GM23338 (cell line): ENCODE results near the gene CDKN1A.

Experiments
- EZH2phosphoT487 ChIP-seq: fragments of 200-600 bp; sonication (generic); IDR thresholded peaks from one replicate; pipeline ENCODE4 v1.8.1; 2018; ENCODE audit warnings: antibody characterized with exemption; ENCODE audit not compliant: unreplicated experiment
- TF ChIP-seq, protein P1 (sequence below), 2 experiments: fragments of 200-600 bp in 1 of 2; sonication (generic) in 1 of 2; conservative IDR thresholded peaks; 2 replicates each; pipeline versions ENCODE4 v1.5.1 to v1.6.1; 2016 to 2017; ENCODE audit warnings: antibody characterized with exemption in 2 of 2, low read depth in 2 of 2, mild to moderate bottlenecking in 2 of 2, moderate library complexity in 1 of 2

DNA sequence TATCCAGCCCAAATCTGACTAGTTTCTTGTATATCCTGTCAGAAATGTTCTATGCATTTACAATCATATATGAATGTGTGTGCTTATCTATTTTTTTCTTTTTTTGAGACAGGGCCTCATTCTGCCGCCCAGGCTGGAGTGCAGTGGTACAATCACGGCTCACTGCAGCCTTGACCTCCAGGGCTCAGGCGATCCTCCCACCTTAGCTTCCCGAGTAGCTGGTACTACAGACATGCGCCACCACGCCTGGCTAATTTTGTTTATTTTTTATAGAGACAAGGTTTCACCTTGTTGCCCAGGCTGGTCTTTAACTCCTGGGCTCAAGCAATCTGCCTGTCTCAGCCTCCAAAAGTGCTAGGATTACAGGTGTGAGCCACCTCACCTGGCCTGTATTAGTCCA is 16.1 kb downstream of the CDKN1A start:
- TF ChIP-seq, protein P1, sequence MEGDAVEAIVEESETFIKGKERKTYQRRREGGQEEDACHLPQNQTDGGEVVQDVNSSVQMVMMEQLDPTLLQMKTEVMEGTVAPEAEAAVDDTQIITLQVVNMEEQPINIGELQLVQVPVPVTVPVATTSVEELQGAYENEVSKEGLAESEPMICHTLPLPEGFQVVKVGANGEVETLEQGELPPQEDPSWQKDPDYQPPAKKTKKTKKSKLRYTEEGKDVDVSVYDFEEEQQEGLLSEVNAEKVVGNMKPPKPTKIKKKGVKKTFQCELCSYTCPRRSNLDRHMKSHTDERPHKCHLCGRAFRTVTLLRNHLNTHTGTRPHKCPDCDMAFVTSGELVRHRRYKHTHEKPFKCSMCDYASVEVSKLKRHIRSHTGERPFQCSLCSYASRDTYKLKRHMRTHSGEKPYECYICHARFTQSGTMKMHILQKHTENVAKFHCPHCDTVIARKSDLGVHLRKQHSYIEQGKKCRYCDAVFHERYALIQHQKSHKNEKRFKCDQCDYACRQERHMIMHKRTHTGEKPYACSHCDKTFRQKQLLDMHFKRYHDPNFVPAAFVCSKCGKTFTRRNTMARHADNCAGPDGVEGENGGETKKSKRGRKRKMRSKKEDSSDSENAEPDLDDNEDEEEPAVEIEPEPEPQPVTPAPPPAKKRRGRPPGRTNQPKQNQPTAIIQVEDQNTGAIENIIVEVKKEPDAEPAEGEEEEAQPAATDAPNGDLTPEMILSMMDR (conservative IDR thresholded peaks at IDR 0.05; ENCODE audit: low read depth in 2 of 2): no peak
- no peak for TF ChIP-seq EZH2phosphoT487
